ENCODE results near the gene TTBK2. TPM values are rescaled to one million over a fixed set of nuclear protein-coding genes. Genes with fewer than 3 reads are reported as not detected.

Gene TTBK2
- polyA plus RNA-seq, 3 donors = 3.7 to 9.0 (median 5.7) TPM

- intact Hi-C loops (cut with micrococcal nuclease) = loop anchor here in 1 of 2 donors (10.0 kb wide), 2 partner anchors 498 to 568 kb away; no protein-coding TSS in a partner anchor
- Histone ChIP-seq H3K4me2 (replicated peaks; ENCODE audit: extremely low read depth, low read length, poor library complexity, severe bottlenecking) (no peak overlapping the region), H4K20me1 (ENCODE audit: insufficient read depth, low read length) (no peaks in the 10 kb centered on the region), H3K4me3 (replicated peaks in 1 of 3; ENCODE audit: low read depth in 2 of 3, low read length in 3 of 3) (no peak overlapping the region), H3K36me3 (replicated peaks in 1 of 2; ENCODE audit: control insufficient read depth in 1 of 2, insufficient read depth in 2 of 2, low read length in 2 of 2) (no peaks in the 10 kb centered on the region), H3K27ac (ENCODE audit: low read depth in 1 of 2, low read length in 2 of 2) (no peak overlapping the region), H3K9ac (ENCODE audit: insufficient read depth, low read length, poor library complexity, severe bottlenecking) (no peak overlapping the region), H3K79me2 (ENCODE audit: insufficient read depth, low read length) (no peaks in the 10 kb centered on the region), H2AFZ (ENCODE audit: insufficient read depth, low read depth, low read length, poor library complexity, severe bottlenecking) (no peak overlapping the region), H3K4me1 (ENCODE audit: control insufficient read depth in 1 of 2, insufficient read depth in 2 of 2, low read length in 2 of 2) (no peaks in the 10 kb centered on the region), H3K27me3 (ENCODE audit: control insufficient read depth in 2 of 2, insufficient read depth in 2 of 2, low read length in 2 of 2) (no peaks in the 10 kb centered on the region), H3K9me3 (replicated peaks in 1 of 2; ENCODE audit: control insufficient read depth in 1 of 2, insufficient read depth in 1 of 2, low read length in 2 of 2) (no peaks in the 10 kb centered on the region)
- DNase-seq = no peak
- Mint-ChIP-seq H3K9me3 (peaks cover 0 to 3% (median 0%) of the 10 kb centered on the region in 7 donors), H3K4me1 (peaks cover 2% of the 10 kb centered on the region), H3K27ac (no peak overlapping the region), H3K4me3 (no peak overlapping the region), H3K36me3 (no peaks in the 10 kb centered on the region), H3K27me3 (ENCODE audit: low read depth in 3 of 3) (peaks cover 0 to 2% (median 0%) of the 10 kb centered on the region in 3 donors)
- WGBS (ENCODE audit: insufficient coverage) = 100% methylated on average over 1 of the region's 2 CpGs
- TF ChIP-seq CTCF (IDR thresholded peaks at IDR 0.05) = no peak
Measured at GRCh38 chr15:42707068-42707467, 213.5 kb downstream of the TTBK2 start.

DNA sequence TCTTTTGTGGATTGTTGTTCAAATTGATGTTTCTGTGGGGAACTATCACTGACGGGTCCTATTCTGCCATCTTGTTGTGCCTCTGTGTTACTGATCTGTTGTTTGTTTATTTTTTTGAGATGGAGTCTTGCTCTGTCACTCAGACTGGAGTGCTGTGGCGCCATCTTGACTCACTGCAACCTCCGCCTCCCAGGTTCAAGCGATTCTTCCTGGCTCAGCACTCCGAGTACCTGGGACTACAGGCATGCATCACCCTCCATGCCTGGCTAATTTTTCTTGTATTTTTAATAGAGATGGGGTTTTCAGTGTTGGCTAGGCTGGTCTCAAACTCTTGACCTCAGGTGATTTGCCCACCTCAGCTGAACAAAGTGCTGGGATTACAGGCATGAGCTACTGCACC lies 215.2 kb downstream of the TTBK2 start:
- Histone ChIP-seq H3K36me3 (replicated peaks in 1 of 2; ENCODE audit: control insufficient read depth in 1 of 2, insufficient read depth in 2 of 2, low read length in 2 of 2) (no peaks in the 10 kb centered on the region), H3K27ac (ENCODE audit: low read depth in 1 of 2, low read length in 2 of 2) (no peak overlapping the region), H2AFZ (ENCODE audit: insufficient read depth, low read depth, low read length, poor library complexity, severe bottlenecking) (no peak overlapping the region), H4K20me1 (ENCODE audit: insufficient read depth, low read length) (no peaks in the 10 kb centered on the region), H3K4me1 (ENCODE audit: control insufficient read depth in 1 of 2, insufficient read depth in 2 of 2, low read length in 2 of 2) (no peaks in the 10 kb centered on the region), H3K4me3 (replicated peaks in 1 of 3; ENCODE audit: low read depth in 2 of 3, low read length in 3 of 3) (no peak overlapping the region), H3K4me2 (replicated peaks; ENCODE audit: extremely low read depth, low read length, poor library complexity, severe bottlenecking) (no peak overlapping the region), H3K9me3 (replicated peaks in 1 of 2; ENCODE audit: control insufficient read depth in 1 of 2, insufficient read depth in 1 of 2, low read length in 2 of 2) (no peaks in the 10 kb centered on the region), H3K79me2 (ENCODE audit: insufficient read depth, low read length) (no peaks in the 10 kb centered on the region), H3K9ac (ENCODE audit: insufficient read depth, low read length, poor library complexity, severe bottlenecking) (no peak overlapping the region), H3K27me3 (ENCODE audit: control insufficient read depth in 2 of 2, insufficient read depth in 2 of 2, low read length in 2 of 2) (no peaks in the 10 kb centered on the region)
- Mint-ChIP-seq H3K4me3 (no peak overlapping the region), H3K36me3 (no peaks in the 10 kb centered on the region), H3K27me3 (ENCODE audit: low read depth in 3 of 3) (peaks cover 0 to 2% (median 0%) of the 10 kb centered on the region in 3 donors), H3K9me3 (peaks cover 0 to 3% (median 0%) of the 10 kb centered on the region in 7 donors), H3K4me1 (peaks cover 2% of the 10 kb centered on the region), H3K27ac (no peak overlapping the region)
- no peak for TF ChIP-seq CTCF (IDR thresholded peaks at IDR 0.05)
- WGBS (ENCODE audit: insufficient coverage) = 100% methylated on average over 4 of the region's 5 CpGs
- no peak for DNase-seq
- intact Hi-C loops (cut with micrococcal nuclease) = loop anchor here in 1 of 2 donors (2.0 to 10.0 kb wide), 3 partner anchors 221 to 569 kb away; no protein-coding TSS in a partner anchor
